Cardiac fibroblast (primary cell): ENCODE measurements around the gene BCL2L12.

Experiments
- DNase-seq, 2 donors: peaks; one replicate each; pipeline versions ENCODE4 v3.0.0 to v3.0.0-alpha.2; 2010; ENCODE audit warnings: low read depth in 2 of 2
- H3K4me3 ChIP-seq, 2 donors: replicated peaks in 1 of 2; 1 replicate in 1 of 2; 2 replicates in 1 of 2; pipeline ENCODE4 v1.5.1; 2011; ENCODE audit warnings: low read depth in 2 of 2, low read length in 2 of 2, mild to moderate bottlenecking in 2 of 2, moderate library complexity in 1 of 2
- TF ChIP-seq, protein P1 (sequence below): IDR thresholded peaks from one replicate; pipeline ENCODE4 v1.5.1; 2011; ENCODE audit warnings: low read depth, mild to moderate bottlenecking, low read length, inconsistent platforms

Gene BCL2L12

DNA sequence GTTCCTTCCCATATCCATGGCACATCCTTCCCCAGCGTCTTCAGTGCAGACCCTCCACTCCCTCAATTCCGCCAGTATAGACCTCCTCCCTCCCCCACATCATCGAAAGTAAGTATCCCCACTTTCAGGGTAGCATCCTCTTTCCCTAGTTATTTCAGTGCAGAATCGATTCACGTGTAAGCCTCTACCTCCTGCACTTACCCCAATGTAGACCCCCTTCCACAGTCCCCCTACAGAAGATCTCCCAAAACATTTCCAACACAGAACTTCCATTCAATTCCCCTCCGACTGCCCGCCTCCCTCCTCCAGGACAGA, 740 bp upstream of the BCL2L12 start:
- no peak for DNase-seq
- TF ChIP-seq, protein P1, sequence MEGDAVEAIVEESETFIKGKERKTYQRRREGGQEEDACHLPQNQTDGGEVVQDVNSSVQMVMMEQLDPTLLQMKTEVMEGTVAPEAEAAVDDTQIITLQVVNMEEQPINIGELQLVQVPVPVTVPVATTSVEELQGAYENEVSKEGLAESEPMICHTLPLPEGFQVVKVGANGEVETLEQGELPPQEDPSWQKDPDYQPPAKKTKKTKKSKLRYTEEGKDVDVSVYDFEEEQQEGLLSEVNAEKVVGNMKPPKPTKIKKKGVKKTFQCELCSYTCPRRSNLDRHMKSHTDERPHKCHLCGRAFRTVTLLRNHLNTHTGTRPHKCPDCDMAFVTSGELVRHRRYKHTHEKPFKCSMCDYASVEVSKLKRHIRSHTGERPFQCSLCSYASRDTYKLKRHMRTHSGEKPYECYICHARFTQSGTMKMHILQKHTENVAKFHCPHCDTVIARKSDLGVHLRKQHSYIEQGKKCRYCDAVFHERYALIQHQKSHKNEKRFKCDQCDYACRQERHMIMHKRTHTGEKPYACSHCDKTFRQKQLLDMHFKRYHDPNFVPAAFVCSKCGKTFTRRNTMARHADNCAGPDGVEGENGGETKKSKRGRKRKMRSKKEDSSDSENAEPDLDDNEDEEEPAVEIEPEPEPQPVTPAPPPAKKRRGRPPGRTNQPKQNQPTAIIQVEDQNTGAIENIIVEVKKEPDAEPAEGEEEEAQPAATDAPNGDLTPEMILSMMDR, result no peak
- peak overlapping the region; percentile 72 to 88 for H3K4me3 ChIP-seq

DNA sequence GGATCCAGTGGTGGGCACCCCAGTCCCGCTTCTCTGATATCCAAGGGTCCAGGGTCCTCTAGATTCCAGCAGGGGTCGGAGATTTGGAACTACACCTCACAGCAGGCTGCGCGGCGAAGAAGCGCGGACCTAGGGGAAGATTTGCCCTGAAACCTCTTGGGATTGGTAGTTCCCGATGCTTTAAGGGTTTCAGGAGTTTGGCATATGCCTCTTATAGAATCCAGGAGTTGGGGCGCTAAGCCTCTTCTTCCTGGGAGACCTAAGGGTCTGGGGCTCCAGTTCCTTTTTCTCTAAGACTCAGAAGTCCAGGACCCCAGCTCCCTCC, 349 bp downstream of the BCL2L12 start:
- no peak for DNase-seq
- peak overlapping the region; percentile 72 to 88 for H3K4me3 ChIP-seq
- TF ChIP-seq, protein P1, result no peak

DNA sequence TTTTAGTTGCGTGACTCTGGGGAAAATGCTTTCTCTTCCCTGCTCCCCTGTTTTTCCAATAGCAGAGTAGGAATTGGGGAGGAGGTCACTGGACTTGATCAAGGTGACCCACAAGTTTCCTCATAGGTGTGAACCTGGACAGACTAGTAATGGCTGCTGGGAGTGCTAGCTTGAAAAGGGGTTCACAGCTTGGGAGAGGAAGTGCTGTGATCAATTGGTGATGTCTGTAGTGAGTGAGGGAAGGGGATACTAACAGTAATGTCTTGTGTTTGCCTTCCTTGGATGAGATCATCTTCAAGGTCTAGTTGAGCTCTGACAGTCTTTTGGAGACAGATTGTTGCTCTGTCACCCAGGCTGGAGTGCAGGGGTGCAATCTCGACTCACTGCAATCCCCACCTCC, 1.7 kb downstream of the BCL2L12 start:
- TF ChIP-seq, protein P1, result no peak
- DNase-seq, result no peak
- no peak overlapping the region for H3K4me3 ChIP-seq

DNA sequence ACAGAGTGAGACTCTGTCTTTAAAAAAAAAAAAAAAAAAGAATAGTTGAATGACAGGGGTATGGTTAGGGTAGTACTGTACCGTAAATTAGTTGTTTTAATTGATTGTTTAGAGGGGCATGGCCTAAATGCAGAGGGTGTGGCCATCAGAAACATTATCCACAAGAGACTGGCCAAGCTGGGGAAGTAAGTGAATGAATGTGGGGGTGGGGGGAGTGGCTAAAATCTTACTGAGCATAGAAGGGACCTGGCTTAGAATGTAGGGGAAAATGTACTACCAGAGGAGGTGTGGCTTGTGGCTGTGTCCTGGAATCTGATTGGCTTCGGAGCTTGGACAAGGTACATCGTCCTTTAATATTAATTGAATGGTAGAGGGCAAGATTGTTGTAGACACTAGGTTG, 3.8 kb downstream of the BCL2L12 start:
- TF ChIP-seq, protein P1, result no peak
- no peak overlapping the region for H3K4me3 ChIP-seq
- DNase-seq, result no peak

DNA sequence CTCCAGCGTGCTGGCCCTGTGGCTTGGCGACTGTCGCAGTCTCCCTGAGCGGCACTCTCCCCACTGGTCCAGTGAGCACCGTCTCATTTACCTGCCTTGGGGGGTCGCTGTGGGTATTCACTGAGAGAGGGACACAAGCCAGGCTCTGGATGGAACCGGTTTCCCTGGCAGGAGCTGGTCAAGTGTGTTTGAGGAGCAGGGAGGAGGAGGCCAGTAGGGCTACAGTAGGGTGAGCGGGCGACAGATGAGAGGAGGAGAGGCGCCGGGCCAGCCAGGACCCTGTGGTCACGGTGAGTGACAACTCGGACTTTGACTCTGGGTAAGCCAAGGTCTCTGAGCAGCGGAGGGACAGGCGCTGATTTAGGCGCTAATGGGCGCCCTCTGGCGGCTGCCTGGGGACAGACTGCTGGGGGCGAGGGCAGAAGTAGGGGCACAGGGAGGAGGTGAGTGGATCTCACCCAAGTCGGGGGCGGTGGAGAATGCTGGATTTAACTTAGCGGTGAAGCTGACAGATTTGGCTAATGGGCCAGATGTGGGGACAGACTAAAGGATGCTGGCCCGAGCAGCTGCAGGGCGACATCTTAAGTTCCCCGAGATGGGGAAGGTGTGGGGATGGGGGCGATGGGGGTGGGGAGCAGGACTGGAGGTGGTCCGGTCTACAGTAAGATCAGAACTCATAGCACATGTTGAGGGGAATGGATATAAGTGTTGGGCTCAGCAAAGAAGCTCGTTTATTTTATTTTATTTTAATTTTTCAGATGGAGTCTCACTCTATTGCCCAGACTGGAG, 6.6 kb downstream of the BCL2L12 start:
- no peak overlapping the region for H3K4me3 ChIP-seq
- TF ChIP-seq, protein P1, result peak; percentile 97
- peak; percentile 72 to 77 for DNase-seq

DNA sequence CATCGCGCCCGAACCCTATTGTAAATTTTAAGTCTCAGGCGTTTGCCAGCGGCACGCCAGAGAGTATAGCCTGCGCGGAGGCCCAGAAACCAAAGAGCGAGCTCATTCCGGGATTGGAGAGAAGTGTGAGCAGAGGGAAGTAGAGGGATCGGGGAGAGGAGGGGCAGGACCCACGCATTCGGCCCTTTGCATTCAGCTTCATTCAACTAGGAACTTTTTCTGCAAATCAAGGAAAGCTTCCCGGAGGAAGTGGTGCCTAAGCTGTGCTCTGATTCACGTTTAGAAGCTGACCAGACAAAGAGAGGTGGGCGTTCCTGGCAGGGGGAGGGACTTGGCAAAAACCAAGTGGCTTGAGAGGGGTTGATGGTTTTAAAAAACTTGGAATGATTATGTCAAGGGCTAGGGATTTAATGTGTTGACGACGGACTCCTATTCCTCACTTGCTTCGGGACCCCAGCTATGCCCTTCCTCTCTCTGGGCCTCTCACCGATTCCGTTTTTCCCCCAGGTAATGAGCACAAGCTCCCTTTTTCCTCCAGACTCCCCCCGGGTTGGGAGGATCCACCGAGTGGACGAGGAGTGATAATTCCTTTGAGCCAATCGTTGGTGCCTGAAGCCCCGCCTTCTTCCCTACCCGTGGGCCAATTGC, 10.5 kb downstream of the BCL2L12 start:
- peak overlapping the region; percentile 35 to 43 for H3K4me3 ChIP-seq
- TF ChIP-seq, protein P1, result no peak
- DNase-seq, result peak; percentile 97 to 98
